Fibroblast of mammary gland (primary cell): Measurements from ENCODE around the gene CPA1.

Source experiments
- DNase-seq: peaks from one replicate; pipeline ENCODE4 v3.0.0-alpha.2; 2010; ENCODE audit warnings: low read depth
- H3K4me3 ChIP-seq: 2 replicates; pipeline ENCODE4 v1.5.1; 2011; ENCODE audit warnings: low read depth, mild to moderate bottlenecking, low read length, moderate library complexity; ENCODE audit not compliant: control insufficient read depth
- TF ChIP-seq, protein P1 (sequence below): conservative IDR thresholded peaks from 2 replicates; pipeline ENCODE4 v1.5.1; 2011; ENCODE audit warnings: low read depth, low read length, inconsistent platforms; ENCODE audit not compliant: control insufficient read depth, insufficient read depth

CPA1 gene

DNA sequence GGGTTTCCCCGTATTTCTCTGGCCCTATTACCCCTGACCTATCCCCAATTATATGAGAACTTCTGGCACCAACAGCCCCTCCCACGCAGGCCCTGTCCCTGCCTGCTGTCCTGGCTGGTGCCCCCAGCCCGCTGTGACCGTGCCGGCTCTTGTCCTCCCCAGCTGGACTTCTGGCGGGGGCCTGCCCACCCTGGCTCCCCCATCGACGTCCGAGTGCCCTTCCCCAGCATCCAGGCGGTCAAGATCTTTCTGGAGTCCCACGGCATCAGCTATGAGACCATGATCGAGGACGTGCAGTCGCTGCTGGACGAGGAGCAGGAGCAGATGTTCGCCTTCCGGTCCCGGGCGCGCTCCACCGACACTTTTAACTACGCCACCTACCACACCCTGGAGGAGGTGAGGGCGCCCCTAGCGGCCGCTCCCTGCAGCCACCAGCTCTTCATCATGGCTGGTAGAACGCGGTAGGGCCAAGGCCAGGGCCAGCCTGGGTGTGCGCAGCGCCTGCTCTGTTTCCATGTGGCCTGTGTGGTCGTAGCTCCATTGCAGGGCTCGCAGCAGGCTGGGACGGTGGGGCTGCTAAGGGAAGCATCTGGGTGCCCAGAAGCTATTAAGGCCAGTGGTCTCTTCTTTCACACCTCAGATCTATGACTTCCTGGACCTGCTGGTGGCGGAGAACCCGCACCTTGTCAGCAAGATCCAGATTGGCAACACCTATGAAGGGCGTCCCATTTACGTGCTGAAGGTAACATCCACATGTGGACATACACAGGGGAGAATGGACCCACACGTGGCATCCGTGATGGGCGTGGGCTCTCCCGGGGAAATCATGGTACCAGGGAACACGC lies 1.4 kb downstream of the CPA1 start:
- no peak for DNase-seq
- TF ChIP-seq, protein P1, sequence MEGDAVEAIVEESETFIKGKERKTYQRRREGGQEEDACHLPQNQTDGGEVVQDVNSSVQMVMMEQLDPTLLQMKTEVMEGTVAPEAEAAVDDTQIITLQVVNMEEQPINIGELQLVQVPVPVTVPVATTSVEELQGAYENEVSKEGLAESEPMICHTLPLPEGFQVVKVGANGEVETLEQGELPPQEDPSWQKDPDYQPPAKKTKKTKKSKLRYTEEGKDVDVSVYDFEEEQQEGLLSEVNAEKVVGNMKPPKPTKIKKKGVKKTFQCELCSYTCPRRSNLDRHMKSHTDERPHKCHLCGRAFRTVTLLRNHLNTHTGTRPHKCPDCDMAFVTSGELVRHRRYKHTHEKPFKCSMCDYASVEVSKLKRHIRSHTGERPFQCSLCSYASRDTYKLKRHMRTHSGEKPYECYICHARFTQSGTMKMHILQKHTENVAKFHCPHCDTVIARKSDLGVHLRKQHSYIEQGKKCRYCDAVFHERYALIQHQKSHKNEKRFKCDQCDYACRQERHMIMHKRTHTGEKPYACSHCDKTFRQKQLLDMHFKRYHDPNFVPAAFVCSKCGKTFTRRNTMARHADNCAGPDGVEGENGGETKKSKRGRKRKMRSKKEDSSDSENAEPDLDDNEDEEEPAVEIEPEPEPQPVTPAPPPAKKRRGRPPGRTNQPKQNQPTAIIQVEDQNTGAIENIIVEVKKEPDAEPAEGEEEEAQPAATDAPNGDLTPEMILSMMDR = no peak
- no peak overlapping the region for H3K4me3 ChIP-seq

DNA sequence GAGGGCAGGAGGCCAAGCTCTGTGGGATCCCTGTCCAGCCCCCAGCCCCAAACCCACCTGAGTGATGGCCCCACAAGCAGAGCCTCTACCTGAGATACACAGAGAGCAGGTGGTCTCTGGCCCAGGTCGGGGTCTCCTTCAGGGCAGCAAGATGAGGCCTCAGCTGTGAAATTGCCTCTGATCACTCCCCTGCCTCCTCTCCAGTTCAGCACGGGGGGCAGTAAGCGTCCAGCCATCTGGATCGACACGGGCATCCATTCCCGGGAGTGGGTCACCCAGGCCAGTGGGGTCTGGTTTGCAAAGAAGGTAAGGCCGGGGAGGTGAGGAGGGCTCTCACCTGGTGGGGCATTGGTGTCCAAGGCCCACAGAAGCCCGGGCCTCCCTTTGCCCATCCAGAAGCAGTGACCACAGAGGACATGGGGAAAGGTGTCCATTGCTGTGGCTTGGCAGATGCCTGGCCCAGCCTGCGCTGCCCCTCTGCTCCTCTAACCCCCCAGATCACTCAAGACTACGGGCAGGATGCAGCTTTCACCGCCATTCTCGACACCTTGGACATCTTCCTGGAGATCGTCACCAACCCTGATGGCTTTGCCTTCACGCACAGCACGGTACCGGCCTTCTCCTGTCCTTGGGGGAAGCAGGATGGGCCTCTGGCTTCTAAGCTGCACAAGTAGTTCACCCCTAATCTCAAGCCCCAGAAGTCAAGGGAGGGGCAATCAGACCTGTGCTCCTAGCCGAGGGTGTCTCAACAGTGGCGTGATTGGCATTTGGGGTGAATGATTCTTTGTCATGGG lies 3.1 kb downstream of the CPA1 start:
- H3K4me3 ChIP-seq = no peak overlapping the region
- TF ChIP-seq, protein P1 = no peak
- DNase-seq = no peak

DNA sequence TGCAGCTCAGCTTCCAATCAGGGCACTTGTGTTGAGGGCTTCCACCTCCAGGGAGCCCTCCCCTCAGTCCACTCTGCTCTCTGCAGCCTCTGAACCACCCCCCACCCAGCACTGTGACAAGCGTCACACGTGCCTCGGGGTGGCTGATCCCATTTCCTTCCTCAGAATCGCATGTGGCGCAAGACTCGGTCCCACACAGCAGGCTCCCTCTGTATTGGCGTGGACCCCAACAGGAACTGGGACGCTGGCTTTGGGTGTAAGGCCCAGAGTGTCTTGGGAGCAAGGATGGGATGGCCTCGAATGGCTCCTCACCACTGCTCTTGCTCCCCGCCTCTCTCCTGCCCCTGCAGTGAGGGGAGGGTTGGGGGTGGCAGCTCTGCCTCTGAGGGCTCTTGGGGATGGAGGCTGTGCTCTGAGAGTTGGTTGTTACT lies 4.1 kb downstream of the CPA1 start:
- DNase-seq = no peak
- TF ChIP-seq, protein P1 = no peak
- no peak overlapping the region for H3K4me3 ChIP-seq

DNA sequence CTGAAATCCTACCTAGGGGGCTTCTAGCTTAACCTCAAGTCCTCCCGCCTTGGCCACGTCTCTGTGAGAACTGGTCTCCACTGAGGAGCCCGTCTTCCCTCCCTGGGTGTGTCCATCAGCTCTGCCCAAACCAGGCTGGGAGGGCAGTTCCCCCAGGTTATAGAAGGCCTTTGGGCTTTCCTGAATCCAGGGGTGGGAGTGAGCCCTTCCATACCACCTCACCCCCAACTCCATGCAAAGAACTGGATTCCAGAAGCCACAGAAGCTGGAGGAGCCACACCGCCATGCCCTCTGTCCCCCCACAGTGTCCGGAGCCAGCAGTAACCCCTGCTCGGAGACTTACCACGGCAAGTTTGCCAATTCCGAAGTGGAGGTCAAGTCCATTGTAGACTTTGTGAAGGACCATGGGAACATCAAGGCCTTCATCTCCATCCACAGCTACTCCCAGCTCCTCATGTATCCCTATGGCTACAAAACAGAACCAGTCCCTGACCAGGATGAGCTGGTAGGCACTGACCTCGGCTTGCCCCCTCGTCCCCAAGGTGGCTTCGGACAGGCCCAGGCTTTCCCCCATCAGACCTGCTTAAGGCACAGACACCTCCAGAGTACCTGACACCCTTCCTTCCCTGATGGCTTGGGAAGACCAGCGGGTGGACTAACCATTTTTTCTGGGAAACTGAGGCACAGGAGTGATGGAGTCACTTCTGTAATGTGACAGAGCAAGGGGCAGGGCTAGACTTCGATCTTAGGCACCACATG lies 4.7 kb downstream of the CPA1 start:
- DNase-seq = no peak
- TF ChIP-seq, protein P1 = no peak
- H3K4me3 ChIP-seq = no peak overlapping the region

DNA sequence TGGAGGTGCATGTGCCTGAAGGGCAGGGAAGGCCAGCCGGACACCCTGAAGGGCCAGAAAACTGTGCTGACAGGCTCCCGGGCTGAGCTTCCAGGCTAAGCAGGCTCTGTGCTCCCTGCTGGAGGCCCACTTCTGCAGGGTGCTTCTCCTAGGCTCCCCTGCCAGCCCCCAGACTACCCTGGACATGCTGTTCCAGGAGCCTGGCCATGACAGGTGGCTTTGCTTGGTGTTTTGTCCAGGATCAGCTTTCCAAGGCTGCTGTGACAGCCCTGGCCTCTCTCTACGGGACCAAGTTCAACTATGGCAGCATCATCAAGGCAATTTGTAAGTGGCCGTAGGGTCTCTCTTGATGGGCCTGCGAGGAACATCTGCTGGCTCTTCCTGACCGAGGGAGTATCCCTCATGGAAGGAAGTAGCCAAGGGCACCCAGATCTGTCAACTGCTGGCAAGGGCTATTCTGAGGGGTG lies 5.3 kb downstream of the CPA1 start:
- TF ChIP-seq, protein P1 = no peak
- no peak overlapping the region for H3K4me3 ChIP-seq
- no peak for DNase-seq

DNA sequence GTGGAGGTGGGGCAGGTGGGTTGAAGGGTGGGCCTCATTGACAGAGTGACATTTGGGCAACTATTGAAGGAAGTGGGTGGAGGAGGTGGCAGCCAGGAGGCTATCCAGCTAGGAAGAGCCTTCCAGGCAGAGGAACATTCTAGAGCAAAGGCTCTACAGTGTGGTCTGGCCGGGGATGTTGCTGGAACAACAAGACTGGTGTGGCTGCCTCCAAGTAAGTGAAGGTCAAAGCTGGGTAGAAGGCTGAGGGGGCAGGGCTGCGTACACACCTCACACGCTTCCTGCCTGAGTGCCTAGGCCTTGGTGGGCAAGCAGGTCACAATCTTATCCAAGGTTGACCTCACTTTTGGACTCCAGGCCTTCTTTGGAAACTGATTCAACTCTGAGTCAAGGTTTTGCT lies 6.6 kb downstream of the CPA1 start:
- no peak overlapping the region for H3K4me3 ChIP-seq
- no peak for DNase-seq
- TF ChIP-seq, protein P1 = no peak
